ENCODE results near the gene ARSA.

DNA sequence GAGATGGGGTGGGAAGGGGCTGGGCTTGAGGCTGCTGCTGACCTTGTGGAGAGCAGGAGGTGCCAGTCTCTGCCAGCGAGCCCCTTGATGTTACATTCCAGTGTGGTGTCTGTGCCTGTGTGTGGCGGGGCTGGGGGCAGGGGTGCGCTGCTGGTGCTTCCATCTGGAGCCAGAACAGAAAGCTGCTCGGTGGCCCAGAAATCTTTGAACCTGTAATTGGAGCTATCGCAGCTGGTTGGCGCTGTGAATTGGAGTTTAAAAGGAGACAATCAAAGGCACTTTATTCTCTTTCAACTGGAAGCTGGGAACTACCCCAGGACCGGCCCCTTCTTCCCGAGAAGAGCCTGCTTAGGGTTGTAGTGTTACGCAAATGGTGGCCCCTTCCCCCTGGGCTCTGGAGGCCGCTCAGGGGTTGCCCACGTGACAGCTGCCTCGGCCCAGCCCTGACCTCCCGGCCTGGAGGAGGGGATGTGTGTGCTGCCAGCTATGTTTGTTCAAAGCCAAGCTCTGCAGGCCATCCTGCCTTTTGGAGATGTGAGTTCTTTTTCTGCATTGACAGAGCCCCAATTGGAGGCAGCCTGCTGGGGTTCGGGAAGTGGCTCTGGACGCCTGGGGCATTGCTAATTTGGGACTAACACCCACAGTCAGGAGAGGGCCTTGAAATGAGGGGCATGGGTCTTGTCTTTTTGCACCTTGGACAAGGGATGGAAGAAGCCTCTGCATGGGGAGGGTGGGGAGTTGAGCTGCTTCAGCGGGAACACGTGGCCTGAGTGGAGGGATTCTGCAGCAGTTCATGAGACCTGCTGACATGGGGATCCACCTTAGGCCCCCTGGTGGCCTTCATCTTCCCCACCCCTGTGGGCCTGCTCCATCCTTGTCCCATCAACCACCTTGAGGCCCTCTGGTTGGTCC, 14.0 kb upstream of the ARSA start:
- no peak for TF ChIP-seq NRF1 (IDR thresholded peaks at IDR 0.05; ENCODE audit: low read depth, low read length)
- no peak for TF ChIP-seq GABPA (IDR thresholded peaks at IDR 0.05; ENCODE audit: low read depth)
- TF ChIP-seq, protein P1, sequence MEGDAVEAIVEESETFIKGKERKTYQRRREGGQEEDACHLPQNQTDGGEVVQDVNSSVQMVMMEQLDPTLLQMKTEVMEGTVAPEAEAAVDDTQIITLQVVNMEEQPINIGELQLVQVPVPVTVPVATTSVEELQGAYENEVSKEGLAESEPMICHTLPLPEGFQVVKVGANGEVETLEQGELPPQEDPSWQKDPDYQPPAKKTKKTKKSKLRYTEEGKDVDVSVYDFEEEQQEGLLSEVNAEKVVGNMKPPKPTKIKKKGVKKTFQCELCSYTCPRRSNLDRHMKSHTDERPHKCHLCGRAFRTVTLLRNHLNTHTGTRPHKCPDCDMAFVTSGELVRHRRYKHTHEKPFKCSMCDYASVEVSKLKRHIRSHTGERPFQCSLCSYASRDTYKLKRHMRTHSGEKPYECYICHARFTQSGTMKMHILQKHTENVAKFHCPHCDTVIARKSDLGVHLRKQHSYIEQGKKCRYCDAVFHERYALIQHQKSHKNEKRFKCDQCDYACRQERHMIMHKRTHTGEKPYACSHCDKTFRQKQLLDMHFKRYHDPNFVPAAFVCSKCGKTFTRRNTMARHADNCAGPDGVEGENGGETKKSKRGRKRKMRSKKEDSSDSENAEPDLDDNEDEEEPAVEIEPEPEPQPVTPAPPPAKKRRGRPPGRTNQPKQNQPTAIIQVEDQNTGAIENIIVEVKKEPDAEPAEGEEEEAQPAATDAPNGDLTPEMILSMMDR (IDR thresholded peaks at IDR 0.05), result no peak; the same call in 1 of the 2 replicates
- TF ChIP-seq, protein P2, sequence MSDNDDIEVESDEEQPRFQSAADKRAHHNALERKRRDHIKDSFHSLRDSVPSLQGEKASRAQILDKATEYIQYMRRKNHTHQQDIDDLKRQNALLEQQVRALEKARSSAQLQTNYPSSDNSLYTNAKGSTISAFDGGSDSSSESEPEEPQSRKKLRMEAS (IDR thresholded peaks at IDR 0.05; ENCODE audit: low read depth), result no peak
